Measurements from ENCODE around the gene SPOCK3. TPM values are rescaled to one million over a fixed set of nuclear protein-coding genes. Genes with fewer than 3 reads are reported as not detected.
"Not testable (repeated sequence)": the region's sequence is repeated elsewhere in the genome, so short reads cannot be mapped to it uniquely, and the experiment has no call there.

The SPOCK3 gene
- polyA plus RNA-seq, 3 donors = 7.6 to 15.4 (median 13.8) TPM

DNA sequence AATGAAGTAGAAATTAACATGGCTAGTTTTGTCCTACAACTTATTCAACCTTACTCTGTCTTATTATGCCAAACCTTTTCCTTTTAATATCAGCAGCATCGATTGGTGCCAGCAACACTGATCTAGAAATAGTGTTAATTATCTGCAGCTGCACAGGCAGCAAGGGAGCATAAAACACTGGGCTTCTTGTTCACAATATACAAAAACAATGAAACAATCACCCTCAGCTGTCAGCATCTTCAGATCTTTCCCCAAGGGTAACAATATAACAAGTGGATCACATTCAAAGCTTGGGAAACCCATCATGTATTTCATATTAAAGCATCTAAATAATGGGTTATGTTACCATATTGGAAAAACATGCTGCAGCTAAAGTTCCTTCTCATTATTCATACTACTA is 238.1 kb downstream of the SPOCK3 start:
- no peak for DNase-seq (ENCODE audit: extremely low read depth in 1 of 11, low read depth in 9 of 11, low spot score in 4 of 11)

DNA sequence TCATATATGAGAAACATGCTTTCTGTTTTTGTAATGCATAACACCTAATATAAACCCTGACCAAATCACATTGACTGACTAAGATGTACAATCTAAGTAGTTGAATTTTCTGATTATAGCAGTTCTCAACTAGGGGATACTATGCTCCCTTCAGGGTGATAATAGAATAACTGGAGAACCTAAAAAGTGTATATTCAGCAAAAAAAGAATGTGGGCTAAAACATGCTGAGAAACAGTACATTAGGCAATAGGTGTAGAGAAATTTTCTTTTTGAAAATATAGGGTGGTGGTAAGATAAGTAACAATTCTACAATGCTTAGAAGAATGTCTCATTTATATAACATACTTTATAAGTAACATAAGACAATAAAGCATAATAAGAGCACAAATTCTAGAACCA is 239.6 kb downstream of the SPOCK3 start:
- DNase-seq (ENCODE audit: extremely low read depth in 1 of 11, low read depth in 9 of 11, low spot score in 4 of 11) = no peak

GRCh38 chr4:166991006-166991561 is 243.2 kb downstream of the SPOCK3 start:
- DNase-seq (ENCODE audit: extremely low read depth in 1 of 11, low read depth in 9 of 11, low spot score in 4 of 11) = no peak

DNA sequence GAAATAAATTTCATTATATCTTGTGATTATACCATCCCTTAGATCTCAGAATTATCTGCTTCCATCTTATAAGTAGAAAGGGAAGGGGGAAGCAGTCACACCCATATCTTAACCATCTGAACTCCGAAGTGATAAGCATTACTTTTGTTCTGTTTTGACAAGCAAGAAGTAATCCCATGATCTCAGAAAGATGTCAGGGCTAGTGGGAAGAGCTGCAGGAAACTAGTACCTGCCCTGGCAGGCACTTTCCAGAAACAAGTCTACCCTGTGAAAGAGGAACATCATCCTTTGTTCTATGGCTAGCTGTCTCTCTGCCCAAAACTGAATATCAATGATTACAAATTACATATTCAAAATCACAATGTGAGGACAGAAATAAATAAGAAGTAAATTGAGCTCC is 244.4 kb downstream of the SPOCK3 start:
- no peak for DNase-seq (ENCODE audit: extremely low read depth in 1 of 11, low read depth in 9 of 11, low spot score in 4 of 11)

- DNase-seq (ENCODE audit: extremely low read depth in 1 of 11, low read depth in 9 of 11, low spot score in 4 of 11) = no peak
These were observed 247.3 kb downstream of the SPOCK3 start for GRCh38 chr4:166987026-166987425.

GRCh38 chr4:166981847-166982246 is 252.4 kb downstream of the SPOCK3 start:
- no peak for DNase-seq (ENCODE audit: extremely low read depth in 1 of 11, low read depth in 9 of 11, low spot score in 4 of 11)

DNA sequence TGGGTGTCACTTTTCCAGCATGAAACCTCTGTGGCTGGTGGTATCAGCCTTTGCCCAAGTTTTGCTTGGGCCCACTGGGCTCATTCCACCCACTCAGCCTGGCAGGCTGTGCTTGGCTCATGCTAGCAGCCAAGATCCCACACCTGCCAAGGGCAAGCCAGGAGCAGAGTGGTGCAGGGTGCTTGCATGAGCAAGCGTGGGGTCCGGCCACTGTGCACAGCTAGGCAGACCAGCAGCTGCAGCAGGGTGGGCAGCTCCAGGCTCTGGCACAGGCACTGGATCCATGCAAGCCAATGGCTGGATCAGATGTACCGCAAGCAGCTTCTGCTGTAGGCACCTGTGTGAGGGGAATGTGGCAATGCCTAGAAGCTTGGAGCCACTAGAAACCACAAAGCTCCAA is 253.9 kb downstream of the SPOCK3 start:
- DNase-seq (ENCODE audit: extremely low read depth in 1 of 11, low read depth in 9 of 11, low spot score in 4 of 11) = no peak

- no peak for DNase-seq (ENCODE audit: extremely low read depth in 1 of 11, low read depth in 9 of 11, low spot score in 4 of 11)
These were observed 256.7 kb downstream of the SPOCK3 start for GRCh38 chr4:166977596-166977995.

- DNase-seq (ENCODE audit: extremely low read depth in 1 of 11, low read depth in 9 of 11, low spot score in 4 of 11) = peak; percentile 7 to 53 (median 28)
These were observed 262.2 kb downstream of the SPOCK3 start for GRCh38 chr4:166972071-166972470.

- DNase-seq (ENCODE audit: extremely low read depth in 1 of 11, low read depth in 9 of 11, low spot score in 4 of 11) = not testable (repeated sequence)
These were observed 266.1 kb downstream of the SPOCK3 start for GRCh38 chr4:166968219-166968618.

DNA sequence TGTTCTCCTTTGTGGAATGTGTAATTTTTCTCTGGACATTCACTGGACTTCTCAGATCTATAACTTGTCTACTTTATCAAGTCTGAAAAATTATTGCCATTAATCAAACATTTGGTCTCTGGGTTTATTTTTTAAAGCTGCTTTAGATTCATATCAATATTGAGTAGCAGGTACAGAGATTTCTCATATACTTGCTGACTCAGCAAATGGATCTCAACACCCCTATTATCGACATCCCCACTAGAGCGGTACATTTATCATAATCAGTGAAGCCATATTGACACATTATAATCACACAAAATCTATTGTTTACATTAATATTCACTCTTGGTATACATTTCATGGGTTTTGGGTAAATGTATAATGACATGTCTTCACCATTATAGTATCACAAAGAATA is 268.7 kb downstream of the SPOCK3 start:
- no peak for DNase-seq (ENCODE audit: extremely low read depth in 1 of 11, low read depth in 9 of 11, low spot score in 4 of 11)

- no peak for DNase-seq (ENCODE audit: extremely low read depth in 1 of 11, low read depth in 9 of 11, low spot score in 4 of 11)
These were observed 276.8 kb downstream of the SPOCK3 start for GRCh38 chr4:166957451-166957850.

DNA sequence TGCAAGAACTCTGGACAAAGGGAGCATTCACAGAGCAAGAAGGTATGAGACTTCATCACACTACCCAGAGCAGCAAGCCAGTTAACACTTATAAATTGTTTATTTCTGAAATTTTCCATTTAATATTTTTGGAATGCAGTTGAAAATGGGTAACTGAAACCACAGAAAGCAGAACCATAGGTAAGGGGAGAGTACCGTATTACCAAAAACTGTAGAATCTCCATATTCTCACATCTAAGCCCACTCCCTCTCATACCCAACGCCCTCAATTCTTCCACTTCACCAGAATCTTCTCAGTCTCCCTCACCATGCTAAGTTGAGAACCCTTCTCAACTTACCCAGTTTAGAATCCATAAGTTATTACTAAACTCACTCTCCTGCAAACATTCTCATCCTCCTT is 277.8 kb downstream of the SPOCK3 start:
- no peak for DNase-seq (ENCODE audit: extremely low read depth in 1 of 11, low read depth in 9 of 11, low spot score in 4 of 11)

DNA sequence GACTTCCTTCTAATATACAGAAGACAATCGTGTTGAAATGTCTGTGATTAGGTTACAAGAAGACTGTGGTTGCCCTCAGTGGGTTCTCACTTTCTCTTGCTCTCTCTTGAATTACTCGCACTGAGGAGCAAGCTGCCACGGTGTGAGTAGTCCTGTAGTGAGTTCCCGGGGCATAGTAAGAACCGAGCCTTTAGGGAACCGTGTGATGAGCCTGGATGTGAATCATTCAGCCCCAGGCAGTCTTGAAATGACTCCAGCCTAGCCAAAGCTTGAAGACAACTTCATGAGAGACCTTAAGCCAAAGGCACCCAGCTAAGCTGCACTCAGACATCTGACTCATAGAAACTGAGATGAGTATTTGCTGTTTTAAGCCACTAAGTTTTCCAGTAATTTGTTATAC is 292.7 kb downstream of the SPOCK3 start:
- no peak for DNase-seq (ENCODE audit: extremely low read depth in 1 of 11, low read depth in 9 of 11, low spot score in 4 of 11)

GRCh38 chr4:166930464-166930863 is 303.8 kb downstream of the SPOCK3 start:
- DNase-seq (ENCODE audit: extremely low read depth in 1 of 11, low read depth in 9 of 11, low spot score in 4 of 11) = no peak

- peak in 4 of 11 donors; percentile 7 to 29 (median 14) for DNase-seq (ENCODE audit: extremely low read depth in 1 of 11, low read depth in 9 of 11, low spot score in 4 of 11)
These were observed 309.9 kb downstream of the SPOCK3 start for GRCh38 chr4:166924424-166924823.

DNA sequence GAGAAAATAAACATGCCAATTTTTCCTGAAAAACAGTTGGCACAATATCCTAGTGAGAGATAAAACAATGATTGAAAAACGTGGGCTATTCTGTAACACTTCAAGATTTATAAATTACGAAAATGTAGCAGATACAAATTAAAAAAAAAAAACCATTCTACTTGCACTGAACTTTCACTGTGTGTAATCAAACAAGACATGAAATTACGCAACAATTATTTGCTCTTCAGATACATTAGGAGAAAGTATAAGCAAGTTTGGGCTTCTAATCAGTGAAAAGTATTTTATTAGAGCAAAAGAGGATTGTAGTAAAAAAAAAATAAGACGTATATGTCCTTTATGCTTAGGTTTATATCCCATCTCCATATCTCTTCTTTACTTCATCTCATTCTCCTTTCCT is 320.4 kb downstream of the SPOCK3 start:
- DNase-seq (ENCODE audit: extremely low read depth in 1 of 11, low read depth in 9 of 11, low spot score in 4 of 11) = no peak

DNA sequence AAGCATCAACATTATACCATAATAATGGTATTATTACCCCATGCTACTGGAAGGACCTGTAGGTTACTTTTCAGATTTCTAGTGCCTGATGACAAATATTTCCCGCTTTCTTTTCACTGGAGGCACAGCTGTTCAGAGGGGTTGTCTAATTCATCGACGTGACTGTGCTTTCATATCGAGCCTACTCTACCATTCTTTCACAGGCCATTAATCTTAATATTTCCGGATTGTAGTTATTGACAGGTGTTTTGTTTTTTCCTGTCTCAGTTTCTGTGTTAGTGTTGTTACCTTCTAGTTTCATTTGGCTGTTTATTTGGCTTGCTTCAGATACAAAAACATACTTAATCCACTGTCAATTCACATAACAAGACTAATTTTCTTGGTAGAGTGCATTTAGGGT is 330.9 kb downstream of the SPOCK3 start:
- peak in 1 of 11 donors; percentile 9 for DNase-seq (ENCODE audit: extremely low read depth in 1 of 11, low read depth in 9 of 11, low spot score in 4 of 11)

- DNase-seq (ENCODE audit: extremely low read depth in 1 of 11, low read depth in 9 of 11, low spot score in 4 of 11) = no peak
These were observed 331.4 kb downstream of the SPOCK3 start for GRCh38 chr4:166902941-166903340.

DNA sequence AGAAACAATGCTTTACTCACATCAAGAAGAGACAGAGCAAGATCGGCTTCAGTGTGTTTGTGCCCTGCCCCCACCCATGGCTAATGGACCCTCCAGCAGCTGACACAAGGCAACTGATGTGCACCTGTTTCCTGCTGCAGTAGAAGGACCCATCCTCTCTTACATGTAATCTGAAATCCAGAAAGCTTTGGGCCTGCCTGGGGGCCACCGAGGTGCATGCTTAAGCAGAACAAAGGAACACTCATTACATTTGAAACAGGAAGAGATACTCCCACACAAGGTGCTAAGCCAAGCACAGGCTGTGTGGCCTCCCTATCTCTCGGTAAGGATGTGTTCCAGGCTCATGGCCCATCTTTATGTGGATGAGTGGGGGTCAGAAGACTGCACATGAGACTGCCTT is 338.0 kb downstream of the SPOCK3 start:
- no peak for DNase-seq (ENCODE audit: extremely low read depth in 1 of 11, low read depth in 9 of 11, low spot score in 4 of 11)

GRCh38 chr4:166895771-166896170 is 338.5 kb downstream of the SPOCK3 start:
- DNase-seq (ENCODE audit: extremely low read depth in 1 of 11, low read depth in 9 of 11, low spot score in 4 of 11) = no peak

- no peak for DNase-seq (ENCODE audit: extremely low read depth in 1 of 11, low read depth in 9 of 11, low spot score in 4 of 11)
These were observed 346.8 kb downstream of the SPOCK3 start for GRCh38 chr4:166887457-166887856.

Data from renal cortex interstitium (tissue), 11 donors.